Body of pancreas (tissue), 4 donors: ENCODE data around the gene TRAF1. TPM values are rescaled to one million over a fixed set of nuclear protein-coding genes. Genes with fewer than 3 reads are reported as not detected.

Source experiments
- ATAC-seq: fragments of 150-250 bp; one replicate; pipeline ENCODE4 v1.9.1; 2016
- DNase-seq, 4 donors: peaks; one replicate each; pipeline ENCODE4 v3.0.0-alpha.2; 2019
- H3K27ac ChIP-seq, 4 donors: fragments of 200-600 bp; sonication (generic); 1 replicate in 3 of 4; 2 replicates in 1 of 4; pipeline versions ENCODE4 v1.5.1 to v1.6.1; 2016 to 2019; ENCODE audit warnings: mild to moderate bottlenecking in 1 of 4, mixed read lengths in 1 of 4, moderate library complexity in 1 of 4
- H3K27me3 ChIP-seq, 2 donors: fragments of 200-600 bp; sonication (generic); one replicate each; pipeline ENCODE4 v1.6.0; 2016; ENCODE audit warnings: mild to moderate bottlenecking in 1 of 2
- H3K36me3 ChIP-seq, 2 donors: fragments of 200-600 bp; sonication (generic); replicated peaks in 1 of 2; 2 replicates each; pipeline ENCODE4 v1.5.1; 2016; ENCODE audit warnings: low read depth in 2 of 2; ENCODE audit not compliant: insufficient read depth in 1 of 2
- H3K4me1 ChIP-seq: fragments of 200-600 bp; sonication (generic); one replicate; pipeline ENCODE4 v1.6.0; 2016
- H3K4me3 ChIP-seq, 2 donors: fragments of 200-600 bp; sonication (generic); 1 replicate in 1 of 2; 2 replicates in 1 of 2; pipeline ENCODE4 v1.5.1; 2016 to 2019
- H3K9me3 ChIP-seq, 3 donors: fragments of 200-600 bp; sonication (generic); 1 replicate in 2 of 3; 2 replicates in 1 of 3; pipeline ENCODE4 v1.5.1; 2016
- CTCF ChIP-seq, 7 experiments: fragments of 450-650 bp in 4 of 7; fragments of 200-600 bp in 3 of 7; sonication (generic) in 3 of 7; IDR thresholded peaks; one replicate each; pipeline ENCODE4 v1.5.1; 2016 to 2019; ENCODE audit warnings: antibody characterized with exemption in 7 of 7
- POLR2A ChIP-seq, 3 donors: fragments of 450-650 bp; IDR thresholded peaks; one replicate each; pipeline ENCODE4 v1.6.1; 2016; ENCODE audit warnings: antibody characterized with exemption in 3 of 3, mild to moderate bottlenecking in 2 of 3
- WGBS, 2 donors: methylation state at CpG; one replicate each; pipeline ENCODE4 v1.1.5; 2017; 5-methylcytosine and 5-hydroxymethylcytosine counted together
- intact Hi-C: fragments of 100-400 bp; cut with DNase I; formaldehyde crosslinking; loops from one replicate; pipeline ENCODE4 v1.15.1; 2023
- total RNA-seq, 2 donors: library from RNA; depleted of rRNA; stranded (reverse); fragments of >200 nt; gene quantifications; one replicate each; pipeline ENCODE4 v1.1.0, GENCODE V29; 2016

Gene TRAF1
- total RNA-seq, 2 donors from 2014 or later, result 4.4 to 8.2 TPM

GRCh38 chr9:120970244-120970643 is 43.6 kb upstream of the TRAF1 start:
- no peaks in the 10 kb centered on the region for H3K9me3 ChIP-seq
- intact Hi-C loops, result loop anchor here (10.0 kb wide), 1 partner anchor 55 kb away; no protein-coding TSS in a partner anchor
- WGBS, 2 donors, result 54 to 61% methylated on average over 3 of the region's 3 CpGs
- no peaks in the 10 kb centered on the region for H3K27me3 ChIP-seq
- no peaks in the 10 kb centered on the region for H3K4me1 ChIP-seq
- ATAC-seq (no peak), DNase-seq (no peak)
- H3K36me3 ChIP-seq, result no peaks in the 10 kb centered on the region
- no peak overlapping the region for H3K4me3 ChIP-seq
- TF ChIP-seq POLR2A (IDR thresholded peaks at IDR 0.05) (no peak), CTCF (IDR thresholded peaks at IDR 0.05) (no peak)
- no peak overlapping the region for H3K27ac ChIP-seq

- Histone ChIP-seq H3K27me3 (no peaks in the 10 kb centered on the region), H3K9me3 (no peaks in the 10 kb centered on the region), H3K36me3 (peaks cover 0 to 3% of the 10 kb centered on the region in 2 donors), H3K27ac (peak overlapping the region in 1 of 4 donors; percentile 3), H3K4me1 (no peaks in the 10 kb centered on the region), H3K4me3 (no peak overlapping the region)
- intact Hi-C loops, result no loop called here
- 73 to 77% methylated on average over 3 of the region's 3 CpGs for WGBS, 2 donors
- no peak for TF ChIP-seq POLR2A (IDR thresholded peaks at IDR 0.05)
- no peak for TF ChIP-seq CTCF (IDR thresholded peaks at IDR 0.05)
- no peak for ATAC-seq
- no peak for DNase-seq
Observed at GRCh38 chr9:120966013-120966369, 39.4 kb upstream of the TRAF1 start.

- intact Hi-C loops, result no loop called here
- 67 to 88% methylated on average over 4 of the region's 4 CpGs for WGBS, 2 donors
- ATAC-seq (no peak), DNase-seq (peak in 2 of 4 donors; percentile 8 to 37)
- no peak overlapping the region for H3K4me3 ChIP-seq
- H3K36me3 ChIP-seq, result peaks cover 0 to 3% of the 10 kb centered on the region in 2 donors
- no peaks in the 10 kb centered on the region for H3K9me3 ChIP-seq
- H3K4me1 ChIP-seq, result no peaks in the 10 kb centered on the region
- no peak overlapping the region for H3K27ac ChIP-seq
- H3K27me3 ChIP-seq, result no peaks in the 10 kb centered on the region
- no peak for TF ChIP-seq CTCF (IDR thresholded peaks at IDR 0.05)
Observed at GRCh38 chr9:120965344-120966012, 38.9 kb upstream of the TRAF1 start.

DNA sequence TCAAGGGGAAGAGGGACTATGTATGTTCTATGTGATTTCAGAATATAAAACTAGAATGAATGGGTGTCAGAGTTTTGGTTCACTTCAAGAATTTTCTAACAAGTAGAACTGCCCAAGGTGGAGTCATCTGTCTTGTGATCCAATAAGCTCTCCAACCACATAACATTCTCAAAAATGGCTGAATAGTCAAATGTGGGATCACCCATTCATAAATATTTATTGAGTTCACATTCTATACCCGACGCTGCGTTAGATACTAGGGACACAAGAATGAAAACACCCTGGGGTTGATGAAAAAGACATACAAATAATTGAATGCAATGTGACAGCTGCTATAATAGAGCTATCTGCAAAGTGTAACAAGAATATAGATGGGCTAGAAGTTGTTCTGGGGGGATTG is 35.3 kb upstream of the TRAF1 start:
- TF ChIP-seq CTCF (IDR thresholded peaks at IDR 0.05) (no peak), POLR2A (IDR thresholded peaks at IDR 0.05) (no peak)
- no peak for ATAC-seq
- 93 to 97% methylated on average over 3 of the region's 3 CpGs for WGBS, 2 donors
- peaks cover 0 to 4% of the 10 kb centered on the region in 2 donors for H3K36me3 ChIP-seq
- no peak overlapping the region for H3K4me3 ChIP-seq
- H3K27me3 ChIP-seq, result no peaks in the 10 kb centered on the region
- H3K4me1 ChIP-seq, result no peaks in the 10 kb centered on the region
- no peaks in the 10 kb centered on the region for H3K9me3 ChIP-seq
- no peak overlapping the region for H3K27ac ChIP-seq
- DNase-seq, result no peak
- intact Hi-C loops, result no loop called here

DNA sequence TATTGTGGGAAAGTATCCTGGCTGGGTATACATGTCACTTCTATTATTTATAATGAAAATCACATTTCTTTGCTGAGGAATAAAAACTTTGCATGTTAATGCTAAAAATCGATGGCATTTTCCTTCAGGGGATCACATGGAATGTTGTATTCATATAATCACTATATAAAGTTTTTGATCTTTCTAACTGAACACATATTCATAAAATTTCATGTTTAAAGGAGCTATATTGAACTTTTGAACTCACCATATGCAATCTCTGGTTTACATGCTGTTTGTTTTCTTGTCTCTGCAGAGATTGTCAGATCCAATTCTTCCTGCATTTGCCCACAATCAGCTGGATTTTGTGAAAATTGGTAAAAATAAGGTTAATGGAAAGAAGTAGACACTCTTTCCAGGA is 33.4 kb upstream of the TRAF1 start:
- Histone ChIP-seq H3K27ac (no peak overlapping the region), H3K36me3 (peaks cover 0 to 4% of the 10 kb centered on the region in 2 donors), H3K27me3 (no peaks in the 10 kb centered on the region), H3K4me1 (no peaks in the 10 kb centered on the region), H3K9me3 (no peaks in the 10 kb centered on the region), H3K4me3 (no peak overlapping the region)
- 75 to 82% methylated on average over 1 of the region's 1 CpG for WGBS, 2 donors
- DNase-seq (no peak), ATAC-seq (no peak)
- TF ChIP-seq POLR2A (IDR thresholded peaks at IDR 0.05), result no peak
- no peak for TF ChIP-seq CTCF (IDR thresholded peaks at IDR 0.05)
- intact Hi-C loops, result no loop called here
